ENCODE data around the gene CYB561.

The CYB561 gene

GRCh38 chr17:63431618-63431938 lies 14.5 kb downstream of the CYB561 start:
- no peak for TF ChIP-seq CTCF (IDR thresholded peaks at IDR 0.05; ENCODE audit: extremely low read depth, missing control alignments)
- no peak for DNase-seq (ENCODE audit: low spot score)

GRCh38 chr17:63430223-63430622 lies 15.9 kb downstream of the CYB561 start:
- no peak for DNase-seq (ENCODE audit: low spot score)
- TF ChIP-seq CTCF (IDR thresholded peaks at IDR 0.05; ENCODE audit: extremely low read depth, missing control alignments): no peak

- DNase-seq (ENCODE audit: low spot score): no peak
- no peak for TF ChIP-seq CTCF (IDR thresholded peaks at IDR 0.05; ENCODE audit: extremely low read depth, missing control alignments)
Observed at GRCh38 chr17:63429766-63430165, 16.3 kb downstream of the CYB561 start.

- no peak for DNase-seq (ENCODE audit: low spot score)
- no peak for TF ChIP-seq CTCF (IDR thresholded peaks at IDR 0.05; ENCODE audit: extremely low read depth, missing control alignments)
Observed at GRCh38 chr17:63426917-63427308, 19.2 kb downstream of the CYB561 start.

GRCh38 chr17:63426041-63426916 lies 19.8 kb downstream of the CYB561 start:
- no peak for TF ChIP-seq CTCF (IDR thresholded peaks at IDR 0.05; ENCODE audit: extremely low read depth, missing control alignments)
- no peak for DNase-seq (ENCODE audit: low spot score)

GRCh38 chr17:63425483-63425882 lies 20.6 kb downstream of the CYB561 start:
- peak; percentile 78 for DNase-seq (ENCODE audit: low spot score)
- peak; percentile 75 for TF ChIP-seq CTCF (IDR thresholded peaks at IDR 0.05; ENCODE audit: extremely low read depth, missing control alignments)

GRCh38 chr17:63423963-63424362 lies 22.1 kb downstream of the CYB561 start:
- no peak for DNase-seq (ENCODE audit: low spot score)
- TF ChIP-seq CTCF (IDR thresholded peaks at IDR 0.05; ENCODE audit: extremely low read depth, missing control alignments): no peak

All from GM20000 (cell line).